PC-9 (cell line): ENCODE measurements around the gene CNTN5. TPM values are rescaled to one million over a fixed set of nuclear protein-coding genes. Genes with fewer than 3 reads are reported as not detected.
A peak's percentile ranks its signal among the peaks of the same experiment; 100 is the strongest.

Experiments
- BruUV-seq: library from RNA; stranded (reverse); fragments of 400-500 nt; replicated peaks from 2 replicates; lab custom pipeline; 2021; lab: Mats Ljungman, UMichigan
- CTCF ChIA-PET: fragments of 300-600 bp; sonication (Branson Sonifier 250); formaldehyde crosslinking; loops from one replicate; lab custom pipeline; 2022; ENCODE audit warnings: antibody characterized with exemption; lab: Charles Lee
- POLR2A ChIA-PET: fragments of 300-600 bp; sonication (Branson Sonifier 250); formaldehyde crosslinking; loops from one replicate; lab custom pipeline; 2022; ENCODE audit warnings: antibody characterized with exemption; ENCODE audit not compliant: unreplicated experiment; lab: Charles Lee
- DNase-seq, 2 experiments: peaks; one replicate each; pipeline versions ENCODE4 v3.0.0 to v3.0.0-alpha.2; 2015 to 2022; ENCODE audit warnings: mixed read lengths in 1 of 2
- H2AFZ ChIP-seq: fragments of 200-600 bp; sonication (generic); 2 replicates; pipeline ENCODE4 v1.8.1; 2017; ENCODE audit warnings: antibody characterized with exemption
- H3F3A ChIP-seq: fragments of 200-600 bp; sonication (generic); 2 replicates; pipeline ENCODE4 v1.8.1; 2017; ENCODE audit warnings: antibody characterized with exemption, mild to moderate bottlenecking, low read depth; ENCODE audit not compliant: insufficient read depth
- H3K27ac ChIP-seq: fragments of 200-600 bp; sonication (generic); 2 replicates; pipeline ENCODE4 v1.6.1; 2016; ENCODE audit warnings: mixed run types
- H3K27me3 ChIP-seq: fragments of 200-600 bp; sonication (generic); 2 replicates; pipeline ENCODE4 v1.6.1; 2016; ENCODE audit warnings: low read depth, mixed run types; ENCODE audit not compliant: insufficient read depth
- H3K36me3 ChIP-seq: fragments of 200-600 bp; sonication (generic); 2 replicates; pipeline ENCODE4 v1.6.1; 2016; ENCODE audit warnings: low read depth, mixed run types
- H3K4me1 ChIP-seq: fragments of 200-600 bp; sonication (generic); replicated peaks from 2 replicates; pipeline ENCODE4 v1.6.1; 2016; ENCODE audit warnings: mixed run types; ENCODE audit not compliant: insufficient read depth
- H3K4me2 ChIP-seq: fragments of 200-600 bp; sonication (generic); 2 replicates; pipeline ENCODE4 v1.6.1; 2017; ENCODE audit warnings: mixed run types
- H3K4me3 ChIP-seq: fragments of 200-600 bp; sonication (generic); 2 replicates; pipeline ENCODE4 v1.6.1; 2016; ENCODE audit warnings: mixed run types
- H3K79me2 ChIP-seq: fragments of 200-600 bp; sonication (generic); 2 replicates; pipeline ENCODE4 v1.6.1; 2017; ENCODE audit warnings: low read depth, mixed run types
- H3K9me2 ChIP-seq: fragments of 200-600 bp; sonication (generic); 2 replicates; pipeline ENCODE4 v1.8.1; 2017; ENCODE audit warnings: mild to moderate bottlenecking; ENCODE audit not compliant: insufficient read depth
- H3K9me3 ChIP-seq: fragments of 200-600 bp; sonication (generic); 2 replicates; pipeline ENCODE4 v1.8.1; 2016; ENCODE audit warnings: low read depth; ENCODE audit not compliant: insufficient read depth
- H4K20me1 ChIP-seq: fragments of 200-600 bp; sonication (generic); 2 replicates; pipeline ENCODE4 v1.8.1; 2017; ENCODE audit not compliant: insufficient read depth
- CTCF ChIP-seq: fragments of 200-600 bp; sonication (generic); conservative IDR thresholded peaks from 2 replicates; pipeline ENCODE4 v1.6.1; 2017; ENCODE audit warnings: mixed run types, antibody characterized with exemption, mild to moderate bottlenecking, moderate library complexity
- EZH2 ChIP-seq: fragments of 200-600 bp; sonication (generic); IDR thresholded peaks from 2 replicates; pipeline ENCODE4 v1.8.0; 2017; ENCODE audit warnings: antibody characterized with exemption, low read depth
- intact Hi-C: fragments of 100-400 bp; cut with micrococcal nuclease; formaldehyde crosslinking; loops from one replicate; pipeline ENCODE4 v1.10.0; 2022; ENCODE audit not compliant: unreplicated experiment
- total RNA-seq: library from RNA; stranded (reverse); gene quantifications from 2 replicates; pipeline ENCODE4 v1.2.3, GENCODE V29; 2021

CNTN5 gene
- total RNA-seq, 1 experiment from 2014 or later: not detected

GRCh38 chr11:99987821-99988470 is 967.2 kb downstream of the CNTN5 start:
- ChIA-PET CTCF (no interaction called here), POLR2A (no interaction called here)
- intact Hi-C loops: no loop called here
- BruUV-seq: no TSS peak
- no peaks in the 10 kb centered on the region for H3F3A ChIP-seq
- no peaks in the 10 kb centered on the region for H3K9me3 ChIP-seq
- no peak for TF ChIP-seq EZH2
- TF ChIP-seq CTCF: no peak
- DNase-seq: no peak
- no peak overlapping the region for H3K4me2 ChIP-seq
- H3K4me3 ChIP-seq: no peak overlapping the region
- no peaks in the 10 kb centered on the region for H3K36me3 ChIP-seq
- no peaks in the 10 kb centered on the region for H3K79me2 ChIP-seq
- H3K4me1 ChIP-seq: no peaks in the 10 kb centered on the region
- H3K27me3 ChIP-seq: no peaks in the 10 kb centered on the region
- no peaks in the 10 kb centered on the region; the same call in 1 of the 2 replicates for H4K20me1 ChIP-seq
- no peaks in the 10 kb centered on the region for H3K9me2 ChIP-seq
- H2AFZ ChIP-seq: no peak overlapping the region
- no peak overlapping the region for H3K27ac ChIP-seq

DNA sequence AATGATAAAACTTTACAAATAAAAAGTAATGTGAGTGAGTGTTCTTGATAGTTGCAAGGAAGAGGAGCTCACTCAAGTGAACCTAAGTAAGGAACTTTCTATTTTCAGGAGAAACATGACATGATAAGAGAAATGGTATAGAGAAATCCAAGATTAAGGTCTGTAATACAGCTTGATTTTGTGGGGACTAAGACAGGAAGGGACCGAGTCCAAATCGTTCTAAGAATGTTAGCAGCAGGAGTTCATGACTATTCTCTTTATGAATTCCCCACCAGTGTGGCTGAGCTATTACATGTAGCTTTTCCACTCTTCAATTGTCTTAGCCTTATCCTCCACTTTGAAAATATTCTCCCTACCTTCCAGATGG is 967.7 kb downstream of the CNTN5 start:
- Histone ChIP-seq H2AFZ (no peak overlapping the region), H3K79me2 (no peaks in the 10 kb centered on the region), H4K20me1 (no peaks in the 10 kb centered on the region; the same call in 1 of the 2 replicates), H3K4me2 (no peak overlapping the region), H3K4me1 (no peaks in the 10 kb centered on the region), H3K36me3 (no peaks in the 10 kb centered on the region), H3F3A (no peaks in the 10 kb centered on the region), H3K9me2 (no peaks in the 10 kb centered on the region), H3K4me3 (no peak overlapping the region), H3K27me3 (no peaks in the 10 kb centered on the region), H3K27ac (no peak overlapping the region), H3K9me3 (no peaks in the 10 kb centered on the region)
- DNase-seq: no peak
- CTCF ChIA-PET: no interaction called here
- BruUV-seq: no TSS peak
- POLR2A ChIA-PET: no interaction called here
- intact Hi-C loops: no loop called here
- TF ChIP-seq EZH2 (no peak), CTCF (no peak)

DNA sequence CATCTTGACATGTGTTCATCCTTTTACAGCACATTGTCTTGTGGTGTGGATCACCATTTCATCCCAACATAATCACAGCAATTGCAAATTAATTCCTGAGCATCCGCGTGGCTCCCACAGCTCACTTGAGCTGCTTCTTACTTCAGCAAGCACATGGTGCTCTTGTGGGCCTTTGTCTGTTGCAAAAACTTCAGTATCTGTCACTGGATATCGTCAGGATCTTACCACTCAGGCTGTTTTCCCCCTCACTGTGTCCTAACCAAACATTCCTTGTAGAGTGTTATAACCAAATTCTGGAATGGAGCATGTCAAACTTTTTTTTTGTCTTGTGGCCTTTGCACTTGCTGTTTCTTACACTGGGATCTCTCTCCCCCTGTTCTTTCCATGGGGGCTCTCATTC is 983.2 kb downstream of the CNTN5 start:
- H3K4me1 ChIP-seq: no peaks in the 10 kb centered on the region
- no peak overlapping the region for H3K4me2 ChIP-seq
- BruUV-seq: no TSS peak
- POLR2A ChIA-PET: no interaction called here
- H3K9me3 ChIP-seq: no peaks in the 10 kb centered on the region
- H4K20me1 ChIP-seq: no peaks in the 10 kb centered on the region; the same call in 1 of the 2 replicates
- peak in 1 of 2 experiments; percentile 33 for DNase-seq
- H3K79me2 ChIP-seq: no peaks in the 10 kb centered on the region
- no peak overlapping the region for H3K4me3 ChIP-seq
- no peaks in the 10 kb centered on the region for H3F3A ChIP-seq
- TF ChIP-seq CTCF (no peak), EZH2 (no peak)
- CTCF ChIA-PET: no interaction called here
- no peak overlapping the region for H2AFZ ChIP-seq
- H3K27ac ChIP-seq: no peak overlapping the region
- H3K9me2 ChIP-seq: peaks cover 7% of the 10 kb centered on the region; the same call in 1 of the 2 replicates
- intact Hi-C loops: no loop called here
- no peaks in the 10 kb centered on the region for H3K36me3 ChIP-seq
- H3K27me3 ChIP-seq: no peaks in the 10 kb centered on the region
